ENCODE measurements around the gene TLE2.

DNA sequence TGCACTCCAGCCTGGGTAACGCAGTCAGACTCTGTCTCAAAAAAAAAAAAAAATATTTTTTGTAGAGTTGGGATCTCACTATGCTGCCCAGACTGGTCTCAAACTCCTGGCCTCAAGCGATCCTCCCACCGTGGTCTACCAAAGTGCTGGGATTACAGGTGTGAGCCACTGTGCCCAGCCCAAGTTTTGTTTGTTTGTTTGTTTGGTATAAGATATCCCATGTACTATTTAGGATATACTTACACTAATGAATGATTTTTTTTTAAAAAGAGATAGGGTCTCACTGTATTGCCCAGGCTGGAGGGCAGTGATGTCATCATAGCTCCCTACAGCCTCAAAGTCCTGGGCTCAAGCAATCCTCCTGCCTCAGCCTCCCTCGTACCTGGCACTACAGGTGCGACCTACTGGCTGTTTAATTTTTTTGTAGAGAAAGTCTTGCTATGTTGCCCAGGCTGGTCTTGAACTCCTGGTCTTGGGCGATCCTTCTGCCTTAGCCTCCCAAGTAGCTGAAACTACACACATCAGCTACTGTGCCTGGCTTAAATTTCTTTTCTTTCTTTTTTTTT lies 27.8 kb downstream of the TLE2 start:
- TF ChIP-seq, protein P1, sequence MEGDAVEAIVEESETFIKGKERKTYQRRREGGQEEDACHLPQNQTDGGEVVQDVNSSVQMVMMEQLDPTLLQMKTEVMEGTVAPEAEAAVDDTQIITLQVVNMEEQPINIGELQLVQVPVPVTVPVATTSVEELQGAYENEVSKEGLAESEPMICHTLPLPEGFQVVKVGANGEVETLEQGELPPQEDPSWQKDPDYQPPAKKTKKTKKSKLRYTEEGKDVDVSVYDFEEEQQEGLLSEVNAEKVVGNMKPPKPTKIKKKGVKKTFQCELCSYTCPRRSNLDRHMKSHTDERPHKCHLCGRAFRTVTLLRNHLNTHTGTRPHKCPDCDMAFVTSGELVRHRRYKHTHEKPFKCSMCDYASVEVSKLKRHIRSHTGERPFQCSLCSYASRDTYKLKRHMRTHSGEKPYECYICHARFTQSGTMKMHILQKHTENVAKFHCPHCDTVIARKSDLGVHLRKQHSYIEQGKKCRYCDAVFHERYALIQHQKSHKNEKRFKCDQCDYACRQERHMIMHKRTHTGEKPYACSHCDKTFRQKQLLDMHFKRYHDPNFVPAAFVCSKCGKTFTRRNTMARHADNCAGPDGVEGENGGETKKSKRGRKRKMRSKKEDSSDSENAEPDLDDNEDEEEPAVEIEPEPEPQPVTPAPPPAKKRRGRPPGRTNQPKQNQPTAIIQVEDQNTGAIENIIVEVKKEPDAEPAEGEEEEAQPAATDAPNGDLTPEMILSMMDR (conservative IDR thresholded peaks at IDR 0.05; ENCODE audit: low read depth, low read length), result no peak
- no peak for TF ChIP-seq POLR2A (IDR thresholded peaks at IDR 0.05; ENCODE audit: low read depth, low read length)
